ENCODE data around the gene ANKRD34A.
A peak's percentile ranks its signal among the peaks of the same experiment; 100 is the strongest.
"Not testable (repeated sequence)": the region's sequence is repeated elsewhere in the genome, so short reads cannot be mapped to it uniquely, and the experiment has no call there.

ANKRD34A gene

DNA sequence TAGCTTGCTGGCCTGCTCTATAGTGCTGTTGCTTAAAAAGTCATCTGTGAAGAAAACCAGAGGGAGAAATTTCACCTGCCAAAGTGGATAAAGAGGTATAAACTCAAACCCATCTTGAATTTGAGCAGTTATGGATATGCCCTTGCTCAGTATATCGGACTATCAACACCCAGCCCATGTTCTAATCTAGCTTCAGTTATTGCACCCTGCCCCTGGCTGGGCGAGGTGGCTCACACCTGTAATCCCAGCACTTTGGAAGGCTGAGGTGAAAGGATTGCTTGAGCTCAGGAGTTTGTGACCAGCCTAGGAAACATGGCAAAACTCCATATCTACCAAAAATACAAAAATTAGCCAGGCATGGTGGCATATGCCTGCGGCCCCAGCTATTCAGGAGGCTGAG lies 19.8 kb downstream of the ANKRD34A start:
- no peak for DNase-seq (ENCODE audit: low spot score)

DNA sequence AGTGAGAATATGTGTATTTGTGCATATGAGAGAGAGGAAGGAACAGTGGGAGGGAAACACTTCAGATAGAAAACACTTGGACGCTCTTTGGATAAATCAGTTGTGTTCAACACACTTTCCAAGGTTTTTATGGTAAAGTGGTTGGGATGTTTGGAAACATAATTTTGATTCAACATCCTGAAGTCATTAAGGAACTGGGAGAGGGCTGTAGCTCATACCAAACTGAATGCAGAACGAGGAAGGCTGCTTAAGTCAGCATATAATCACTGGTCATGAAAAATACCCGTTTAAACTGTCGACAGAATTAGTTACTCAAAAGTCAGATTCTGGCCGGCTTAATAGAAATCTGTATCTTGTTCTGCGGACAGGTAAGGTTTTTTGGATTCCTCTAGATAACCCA lies 21.5 kb downstream of the ANKRD34A start:
- DNase-seq (ENCODE audit: low spot score) = no peak

DNA sequence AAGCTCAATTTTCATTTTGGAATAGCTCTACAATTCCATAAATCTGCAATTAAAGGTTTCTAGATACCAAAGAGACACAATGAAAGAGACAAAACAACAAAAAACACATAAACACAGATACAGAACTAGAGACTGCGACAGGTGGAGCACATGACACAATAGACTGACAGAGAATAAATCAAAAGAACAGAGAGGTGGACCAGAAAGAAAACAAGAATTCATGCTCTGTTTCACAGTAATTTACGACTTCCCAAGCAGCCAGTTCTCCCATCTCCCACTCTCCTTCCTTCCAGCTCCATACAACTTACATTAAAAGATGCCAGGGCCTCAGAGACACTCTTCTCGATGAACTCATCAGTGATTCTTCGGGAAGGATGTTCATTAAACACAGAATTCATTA lies 22.0 kb downstream of the ANKRD34A start:
- no peak for DNase-seq (ENCODE audit: low spot score)

DNA sequence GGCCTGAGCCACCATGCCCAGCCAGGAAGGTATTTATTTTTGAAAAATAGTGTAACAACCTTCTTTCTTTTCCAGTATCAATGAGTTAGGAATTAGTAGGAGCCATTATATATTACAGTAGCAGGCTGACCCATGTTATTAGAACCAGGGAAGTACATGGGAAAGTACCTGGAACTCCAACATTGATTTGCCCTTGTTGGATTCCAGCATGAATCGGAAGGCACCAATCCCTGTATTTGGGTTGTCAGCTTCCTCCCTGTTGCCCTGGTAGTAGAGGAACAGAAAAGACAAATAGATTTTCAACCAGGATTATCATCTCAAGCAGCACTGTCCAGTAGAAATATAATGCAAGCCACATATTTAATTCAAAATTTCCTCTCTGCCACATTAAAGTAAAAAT lies 26.9 kb downstream of the ANKRD34A start:
- no peak for DNase-seq (ENCODE audit: low spot score)

DNA sequence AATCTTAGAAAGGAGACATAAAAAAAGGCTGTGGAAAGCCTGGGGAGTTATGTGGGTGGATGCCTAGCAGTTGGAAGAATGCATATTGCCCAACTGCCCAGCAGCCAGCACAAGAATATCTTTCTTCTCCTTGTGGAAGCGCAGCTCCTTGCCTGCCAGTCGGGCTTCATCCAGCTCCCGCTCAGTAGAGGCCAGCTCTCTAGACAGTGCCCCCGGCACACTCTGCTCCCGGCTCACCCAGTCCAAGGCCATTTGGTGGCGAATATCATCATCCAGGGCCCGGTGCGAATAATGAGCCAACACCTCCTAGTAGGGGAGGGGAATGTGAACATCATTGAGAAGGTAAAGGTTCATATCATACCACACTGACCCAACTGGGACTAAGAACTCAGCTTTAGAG lies 28.1 kb downstream of the ANKRD34A start:
- no peak for DNase-seq (ENCODE audit: low spot score)

DNA sequence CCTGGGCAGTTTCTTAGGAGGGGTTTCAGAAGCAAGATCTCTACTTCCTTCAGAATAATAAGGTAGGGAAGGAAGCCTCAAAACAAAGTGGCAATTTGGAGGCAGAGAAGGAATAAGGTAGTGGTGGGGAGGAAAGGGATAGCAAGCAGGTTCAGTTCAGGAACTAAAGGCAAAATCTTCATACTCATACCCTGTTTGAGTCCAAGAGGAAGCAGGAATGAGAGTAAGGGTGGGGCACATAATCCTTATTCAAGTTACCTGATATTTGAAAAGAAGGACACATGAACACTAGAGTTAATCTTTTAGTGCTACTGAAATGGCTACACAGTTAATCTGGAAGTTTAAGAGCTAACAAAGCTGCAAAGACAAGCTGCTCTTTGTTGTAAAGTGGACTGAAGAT lies 28.7 kb downstream of the ANKRD34A start:
- no peak for DNase-seq (ENCODE audit: low spot score)

DNA sequence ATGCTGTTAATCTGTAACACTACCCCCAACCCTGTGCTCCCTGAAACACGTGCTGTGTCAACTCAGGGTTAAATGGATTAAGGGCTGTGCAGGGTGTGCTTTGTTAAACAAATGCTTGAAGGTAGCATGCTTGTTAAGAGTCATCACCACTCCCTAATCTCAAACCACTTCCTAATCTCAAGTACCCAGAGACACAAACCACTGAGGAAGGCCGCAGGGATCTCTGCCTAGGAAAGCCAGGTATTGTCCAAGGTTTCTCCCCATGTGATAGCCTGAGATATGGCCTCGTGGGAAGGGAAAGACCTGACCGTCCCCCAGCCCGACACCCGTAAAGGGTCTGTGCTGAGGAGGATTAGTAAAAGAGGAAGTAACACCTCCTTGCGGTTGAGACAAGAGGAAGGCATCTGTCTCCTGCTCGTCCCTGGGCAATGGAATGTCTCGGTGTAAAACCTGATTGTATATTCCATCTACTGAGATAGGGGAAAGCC lies 31.8 kb downstream of the ANKRD34A start:
- DNase-seq (ENCODE audit: low spot score) = not testable (repeated sequence)

DNA sequence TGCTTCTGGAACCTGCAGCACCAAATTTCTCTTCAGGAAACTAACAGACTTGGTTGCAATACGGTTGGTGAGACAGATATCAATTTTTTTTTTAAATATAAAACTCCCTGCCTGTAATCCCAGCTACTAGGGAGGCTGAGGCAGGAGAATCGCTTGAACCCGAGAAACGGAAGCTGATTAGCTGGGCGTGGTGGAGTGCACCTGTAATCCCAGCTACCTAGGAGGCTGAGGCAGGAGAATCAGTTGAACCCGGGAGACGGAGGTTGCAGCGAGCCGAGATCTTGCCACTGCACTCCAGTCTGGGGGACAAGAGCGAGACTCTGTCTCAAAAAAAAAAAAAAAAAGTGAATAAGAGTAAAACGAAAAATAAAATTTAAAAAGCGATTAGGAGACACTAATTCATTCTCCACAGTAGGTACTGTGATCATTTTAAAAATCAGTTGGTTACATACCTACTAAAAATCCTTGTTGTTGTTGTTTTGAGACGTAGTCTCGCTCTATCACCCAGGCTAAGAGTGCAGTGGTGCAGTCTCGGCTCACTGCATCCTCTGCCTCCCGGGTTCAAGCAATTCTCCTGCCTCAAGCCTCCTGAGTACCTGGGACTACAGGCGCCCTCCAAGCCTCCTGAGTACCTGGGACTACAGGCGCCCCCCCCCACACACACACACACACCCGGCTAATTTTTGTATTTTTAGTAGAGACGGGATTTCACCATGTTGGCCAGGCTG lies 36.3 kb downstream of the ANKRD34A start:
- no peak for DNase-seq (ENCODE audit: low spot score)

DNA sequence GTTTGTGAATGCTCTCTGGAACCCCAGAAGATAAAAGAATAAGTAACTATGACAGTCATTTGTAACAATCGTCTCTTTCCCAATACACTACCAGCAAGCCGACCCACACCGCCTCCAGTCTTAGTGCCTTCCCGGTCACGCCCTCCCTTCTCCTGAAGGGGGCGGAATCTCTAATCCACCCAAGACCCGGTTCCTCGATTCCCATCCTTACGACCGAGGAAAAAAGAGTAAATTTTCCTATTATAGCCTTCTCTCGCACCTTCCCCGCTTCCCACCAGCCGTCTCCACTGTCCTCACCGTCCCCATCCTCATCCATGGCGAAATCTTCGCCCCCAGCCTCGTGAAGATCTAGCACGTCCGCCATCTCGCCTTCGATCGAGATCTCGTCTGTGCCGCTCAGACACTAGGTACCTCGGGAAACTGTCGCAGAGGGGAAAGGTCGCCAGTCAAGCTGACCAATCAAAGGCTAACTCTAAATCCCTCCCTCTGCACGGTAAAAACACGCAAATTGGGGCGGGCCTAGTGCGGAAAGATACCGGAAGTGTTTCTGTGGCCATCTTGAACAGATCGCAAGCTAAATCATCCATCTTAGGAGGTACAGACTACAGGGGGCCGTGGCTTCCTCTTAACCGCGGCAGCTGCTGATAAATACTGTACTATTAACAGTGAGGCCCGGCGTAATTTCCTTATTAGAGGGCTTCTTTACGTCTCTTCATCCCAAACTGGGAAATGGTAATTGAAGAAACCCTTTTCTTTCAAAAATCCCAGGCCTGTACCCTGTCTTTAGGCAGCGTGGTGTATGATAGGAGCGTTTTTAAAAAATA lies 37.1 kb downstream of the ANKRD34A start, which contains the start of gene RBM8A:
Gene RBM8A, minus strand, starts transcription at position 422 of the 824 bp plus-strand sequence. Its CDS starts 58 bp downstream, at position 364.
- DNase-seq (ENCODE audit: low spot score) = peak; percentile 99

DNA sequence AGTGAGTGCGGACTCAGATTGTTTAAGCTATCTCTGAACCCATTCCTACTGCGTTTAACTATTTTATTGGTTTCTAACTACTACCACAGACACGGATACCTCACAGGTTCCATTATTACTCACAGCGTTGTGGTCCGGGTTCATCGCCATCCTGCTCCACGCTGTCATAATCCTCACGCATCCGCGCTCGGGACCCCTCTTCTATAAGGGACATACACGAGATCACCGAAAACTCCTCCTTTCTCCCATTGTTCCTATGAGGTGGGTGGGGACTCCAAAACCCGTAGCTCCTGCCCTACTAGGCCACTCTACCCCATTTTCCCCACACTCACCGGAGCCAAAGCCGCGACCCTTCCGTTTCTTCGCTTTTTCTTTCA lies 37.7 kb downstream of the ANKRD34A start:
- DNase-seq (ENCODE audit: low spot score) = no peak

DNA sequence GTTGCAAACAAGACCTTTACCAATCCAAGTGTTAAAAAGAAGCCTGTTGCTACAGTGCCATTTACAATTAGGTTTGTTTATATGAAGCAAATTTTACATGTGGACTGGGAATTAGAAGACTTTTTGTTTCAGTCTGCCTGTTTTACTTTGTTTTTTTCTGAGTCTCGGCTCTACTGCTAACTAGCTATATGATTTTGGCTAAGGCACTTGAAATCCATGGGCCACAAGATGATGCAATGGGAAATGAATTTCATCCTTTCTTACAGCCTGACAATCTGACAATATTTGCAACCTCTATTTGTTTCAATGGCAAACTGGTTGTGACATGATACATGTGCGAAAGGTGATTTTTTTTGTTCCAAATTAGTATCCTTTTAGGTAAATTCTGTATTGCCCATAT lies 42.1 kb downstream of the ANKRD34A start:
- no peak for DNase-seq (ENCODE audit: low spot score)

DNA sequence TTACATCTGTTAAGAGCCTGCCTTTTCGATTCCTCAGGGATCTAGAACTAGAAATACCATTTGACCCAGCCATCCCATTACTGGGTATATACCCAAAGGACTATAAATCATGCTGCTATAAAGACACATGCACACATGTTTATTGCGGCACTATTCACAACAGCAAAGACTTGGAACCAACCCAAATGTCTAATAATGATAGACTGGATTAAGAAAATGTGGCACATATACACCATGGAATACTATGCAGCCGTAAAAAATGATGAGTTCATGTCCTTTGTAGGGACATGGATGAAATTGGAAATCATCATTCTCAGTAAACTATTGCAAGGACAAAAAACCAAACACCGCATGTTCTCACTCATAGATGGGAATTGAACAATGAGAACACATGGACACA lies 44.1 kb downstream of the ANKRD34A start:
- DNase-seq (ENCODE audit: low spot score) = not testable (repeated sequence)

DNA sequence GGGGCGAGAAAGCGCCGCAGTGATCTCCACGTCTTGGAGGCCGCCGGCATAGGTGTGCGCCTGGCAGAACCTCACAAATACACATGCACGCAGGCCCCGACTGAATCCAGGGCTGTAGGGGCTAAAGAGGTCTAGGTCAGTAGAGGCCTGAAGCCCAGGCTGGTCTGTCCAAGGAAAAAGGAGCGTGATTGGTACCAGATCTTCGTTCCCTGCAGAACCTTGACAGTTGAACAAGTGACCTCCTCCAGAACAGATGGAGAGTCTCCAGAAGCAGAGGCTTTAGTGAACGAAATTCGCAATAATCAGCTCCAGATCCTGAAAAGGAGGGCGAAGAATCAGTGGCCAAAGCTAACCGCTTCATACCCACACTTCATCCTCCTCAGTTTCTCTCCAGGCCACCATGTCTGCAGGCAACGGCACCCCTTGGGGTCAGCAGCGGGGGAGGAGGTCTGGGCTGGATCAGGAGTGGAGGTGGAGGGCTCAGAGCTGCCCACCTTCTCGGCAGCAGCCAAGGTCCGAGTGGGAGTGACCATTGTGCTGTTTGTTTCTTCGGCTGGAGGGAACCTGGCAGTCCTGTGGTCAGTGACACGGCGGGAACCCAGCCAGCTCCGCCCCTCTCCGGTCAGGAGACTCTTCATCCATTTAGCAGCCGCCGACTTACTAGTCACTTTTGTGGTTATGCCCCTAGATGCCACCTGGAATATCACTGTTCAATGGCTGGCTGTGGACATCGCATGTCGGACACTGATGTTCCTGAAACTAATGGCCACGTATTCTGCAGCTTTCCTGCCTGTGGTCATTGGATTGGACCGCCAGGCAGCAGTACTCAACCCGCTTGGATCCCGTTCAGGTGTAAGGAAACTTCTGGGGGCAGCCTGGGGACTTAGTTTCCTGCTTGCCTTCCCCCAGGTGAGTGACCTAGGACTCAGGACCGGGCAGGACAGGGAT lies 45.1 kb downstream of the ANKRD34A start:
- peak; percentile 38 for DNase-seq (ENCODE audit: low spot score)

DNA sequence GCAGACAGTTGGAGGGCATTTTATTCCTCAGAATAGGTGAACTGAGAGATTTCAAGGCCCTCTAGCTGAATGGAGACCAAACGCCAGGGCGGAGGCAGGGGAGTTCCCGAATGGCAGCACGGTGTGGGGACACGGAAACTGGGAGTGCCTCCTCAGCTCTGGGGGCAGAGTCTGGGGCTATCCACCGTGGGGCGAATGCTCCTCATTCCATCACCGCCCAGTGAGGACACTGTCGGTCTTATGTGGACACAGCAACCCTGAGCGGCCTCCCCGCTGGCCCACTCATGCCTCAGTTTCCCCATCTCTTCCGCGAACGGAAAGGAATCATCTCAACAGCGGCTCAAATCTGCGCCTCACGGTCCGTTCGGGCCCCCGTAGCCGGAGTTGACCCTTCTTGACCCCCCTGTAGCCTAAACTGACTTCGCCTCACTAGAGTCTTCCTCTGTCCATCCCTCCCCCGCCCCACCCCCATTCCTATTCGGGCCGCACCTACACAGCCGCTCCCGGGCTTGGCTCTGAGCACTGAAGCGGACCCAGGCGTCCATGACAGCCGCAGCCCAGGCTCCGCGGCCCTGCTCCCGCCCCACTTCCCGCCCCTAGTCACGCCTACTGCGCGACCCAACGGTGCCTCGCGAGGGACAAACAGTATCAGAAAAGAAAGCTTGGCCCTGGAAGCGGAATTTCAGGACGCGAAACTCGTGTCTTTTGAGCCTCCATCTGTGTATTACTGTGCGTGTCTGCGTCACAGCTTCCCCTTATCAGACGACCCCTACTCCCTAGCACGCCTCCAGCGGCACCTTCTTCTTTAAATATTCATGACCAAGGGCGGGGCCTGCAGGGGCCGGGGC lies 46.0 kb downstream of the ANKRD34A start, which contains the start of gene PEX11B:
Gene PEX11B, minus strand, starts transcription at position 574 of the 848 bp plus-strand sequence. Its CDS starts 29 bp downstream, at position 545.
- DNase-seq (ENCODE audit: low spot score) = peak; percentile 91

DNA sequence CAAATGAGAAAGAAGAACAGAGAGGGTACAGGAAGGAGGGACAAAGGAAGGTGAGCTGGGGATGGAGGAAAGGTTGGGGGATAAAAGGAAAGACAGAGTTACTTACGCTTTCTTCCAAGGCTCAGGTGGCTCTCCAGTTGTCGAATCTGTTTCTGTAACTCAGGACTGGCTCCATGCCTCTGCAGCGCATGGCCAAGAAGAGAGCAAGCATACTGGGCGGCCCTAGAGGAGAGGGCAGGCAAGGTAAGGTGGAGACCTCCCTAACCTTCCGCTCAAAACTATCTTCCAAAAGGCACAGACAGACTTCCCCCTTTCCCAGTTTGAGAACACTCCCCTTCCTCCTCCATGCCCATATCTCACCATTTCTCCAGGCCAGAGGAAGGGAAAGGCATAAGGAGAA lies 46.8 kb downstream of the ANKRD34A start:
- no peak for DNase-seq (ENCODE audit: low spot score)

DNA sequence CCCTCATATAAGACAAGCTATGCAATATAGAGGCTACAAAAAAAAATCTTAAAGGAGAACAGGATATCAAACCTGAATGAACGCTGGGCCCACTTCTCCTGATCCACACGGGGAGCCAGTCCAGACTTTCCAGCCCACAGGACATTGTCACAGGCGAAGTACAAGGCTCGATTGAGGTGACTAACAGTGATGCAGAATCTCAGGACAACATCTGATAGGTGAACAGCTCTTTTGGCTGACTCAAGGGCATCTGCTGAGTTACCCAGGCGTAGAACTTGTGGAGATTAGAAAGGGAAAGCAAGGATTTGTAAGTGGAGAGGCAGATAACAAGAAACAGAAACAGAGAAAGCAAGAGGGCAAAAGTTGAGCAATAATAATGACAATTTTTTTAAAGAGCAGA lies 47.6 kb downstream of the ANKRD34A start:
- DNase-seq (ENCODE audit: low spot score) = no peak

DNA sequence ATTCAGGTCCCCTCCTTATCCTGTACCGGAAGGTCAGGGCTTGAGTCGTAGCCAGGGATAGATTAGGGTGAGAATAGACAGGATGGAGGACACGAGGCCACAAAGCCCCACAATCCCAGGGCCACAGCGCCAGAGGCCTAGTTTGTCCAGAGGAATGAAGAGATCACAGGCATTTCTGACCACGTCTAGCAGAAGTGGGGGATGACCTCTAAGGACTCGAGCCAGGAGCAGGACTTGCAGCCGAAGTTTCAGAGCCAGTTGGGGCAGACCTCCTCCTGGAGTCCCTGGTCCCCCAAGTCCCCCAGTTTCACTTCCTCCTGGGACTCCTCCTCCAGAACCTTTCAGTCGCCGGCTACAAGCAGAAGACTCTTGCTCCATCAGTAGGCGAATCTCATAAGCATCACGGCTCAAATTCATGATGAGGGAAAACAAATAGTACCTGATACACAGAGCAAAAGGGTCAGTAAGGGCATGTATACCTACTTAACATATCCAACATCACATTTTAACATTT lies 52.2 kb downstream of the ANKRD34A start:
- DNase-seq (ENCODE audit: low spot score) = no peak

All from pons (tissue), 1 donor.